DOHH2 (cell line): Measurements from ENCODE around the gene PKD2L1.

Source experiments
- H3F3A ChIP-seq: fragments of 200-600 bp; sonication (generic), shearing (Covaris generic); 2 replicates; pipeline ENCODE4 v1.6.0; 2016; ENCODE audit warnings: antibody characterized with exemption, mild to moderate bottlenecking; ENCODE audit not compliant: control insufficient read depth, insufficient read depth
- H3K27ac ChIP-seq: fragments of 200-600 bp; sonication (generic); 2 replicates; pipeline ENCODE4 v1.5.1; 2014; ENCODE audit warnings: low read depth, mild to moderate bottlenecking, low read length, moderate library complexity
- H3K27me3 ChIP-seq: fragments of 200-600 bp; sonication (generic); 2 replicates; pipeline ENCODE4 v1.6.1; 2014; ENCODE audit warnings: mild to moderate bottlenecking, low read length, mixed read lengths; ENCODE audit not compliant: control insufficient read depth
- H3K36me3 ChIP-seq: fragments of 200-600 bp; sonication (generic); 2 replicates; pipeline ENCODE4 v1.6.1; 2014; ENCODE audit warnings: mild to moderate bottlenecking, low read length, moderate library complexity, mixed read lengths; ENCODE audit not compliant: control insufficient read depth
- H3K4me1 ChIP-seq: fragments of 200-600 bp; sonication (generic); 2 replicates; pipeline ENCODE4 v1.6.1; 2014; ENCODE audit warnings: mild to moderate bottlenecking, low read length, mixed read lengths; ENCODE audit not compliant: control insufficient read depth
- H3K4me2 ChIP-seq: fragments of 200-600 bp; sonication (generic); 2 replicates; pipeline ENCODE4 v1.6.0; 2014; ENCODE audit warnings: mild to moderate bottlenecking, low read length, moderate library complexity
- H3K4me3 ChIP-seq: fragments of 200-600 bp; sonication (generic); 2 replicates; pipeline ENCODE4 v1.5.1; 2014; ENCODE audit warnings: mild to moderate bottlenecking, low read length, mixed read lengths
- H3K79me2 ChIP-seq: fragments of 200-600 bp; sonication (generic); 2 replicates; pipeline ENCODE4 v1.6.1; 2014; ENCODE audit warnings: mild to moderate bottlenecking, low read length, mixed read lengths; ENCODE audit not compliant: control insufficient read depth
- H3K9me2 ChIP-seq: fragments of 200-600 bp; sonication (generic); replicated peaks from 2 replicates; pipeline ENCODE4 v1.6.1; 2014; ENCODE audit warnings: mild to moderate bottlenecking, low read length, mixed read lengths; ENCODE audit not compliant: control insufficient read depth
- H3K9me3 ChIP-seq: fragments of 200-600 bp; sonication (generic); 2 replicates; pipeline ENCODE4 v1.6.1; 2014; ENCODE audit warnings: antibody characterized with exemption, low read length, mixed read lengths; ENCODE audit not compliant: control insufficient read depth, insufficient read depth
- H4K20me1 ChIP-seq: fragments of 200-600 bp; sonication (generic); 2 replicates; pipeline ENCODE4 v1.6.0; 2014; ENCODE audit warnings: low read depth, mild to moderate bottlenecking, antibody characterized with exemption, low read length, moderate library complexity; ENCODE audit not compliant: control insufficient read depth, insufficient read depth
- CTCF ChIP-seq: fragments of 200-600 bp; sonication (generic); IDR thresholded peaks from one replicate; pipeline ENCODE4 v1.5.1; 2014; ENCODE audit warnings: antibody characterized with exemption, mild to moderate bottlenecking, low read depth, low read length; ENCODE audit not compliant: poor library complexity, severe bottlenecking
- EZH2phosphoT487 ChIP-seq: fragments of 200-600 bp; sonication (generic); IDR thresholded peaks from 2 replicates; pipeline ENCODE4 v1.6.1; 2017; ENCODE audit warnings: borderline replicate concordance, mild to moderate bottlenecking, antibody characterized with exemption, low read length, moderate library complexity, mixed read lengths

Gene PKD2L1

GRCh38 chr10:100344241-100344788 is 14.3 kb upstream of the PKD2L1 start:
- Histone ChIP-seq H3F3A (peaks cover 9% of the 10 kb centered on the region), H3K4me3 (no peak overlapping the region), H3K9me3 (no peaks in the 10 kb centered on the region), H3K79me2 (peaks cover 38% of the 10 kb centered on the region), H3K27ac (no peak overlapping the region), H3K27me3 (no peaks in the 10 kb centered on the region), H3K4me2 (no peak overlapping the region), H4K20me1 (peaks cover 12% of the 10 kb centered on the region), H3K36me3 (peaks cover 23% of the 10 kb centered on the region), H3K9me2 (no peaks in the 10 kb centered on the region), H3K4me1 (peaks cover 66% of the 10 kb centered on the region)
- TF ChIP-seq CTCF = no peak
- no peak for TF ChIP-seq EZH2phosphoT487

- no peak overlapping the region for H3K4me2 ChIP-seq
- TF ChIP-seq CTCF (no peak), EZH2phosphoT487 (no peak)
- no peaks in the 10 kb centered on the region for H4K20me1 ChIP-seq
- no peaks in the 10 kb centered on the region for H3K9me2 ChIP-seq
- no peaks in the 10 kb centered on the region for H3K9me3 ChIP-seq
- peaks cover 66% of the 10 kb centered on the region for H3K4me1 ChIP-seq
- no peak overlapping the region for H3K4me3 ChIP-seq
- H3K79me2 ChIP-seq = peaks cover 21% of the 10 kb centered on the region
- H3K27me3 ChIP-seq = no peaks in the 10 kb centered on the region
- H3F3A ChIP-seq = peaks cover 9% of the 10 kb centered on the region
- H3K27ac ChIP-seq = no peak overlapping the region
- H3K36me3 ChIP-seq = peaks cover 6% of the 10 kb centered on the region
Observed at GRCh38 chr10:100342627-100342972, 12.6 kb upstream of the PKD2L1 start.

DNA sequence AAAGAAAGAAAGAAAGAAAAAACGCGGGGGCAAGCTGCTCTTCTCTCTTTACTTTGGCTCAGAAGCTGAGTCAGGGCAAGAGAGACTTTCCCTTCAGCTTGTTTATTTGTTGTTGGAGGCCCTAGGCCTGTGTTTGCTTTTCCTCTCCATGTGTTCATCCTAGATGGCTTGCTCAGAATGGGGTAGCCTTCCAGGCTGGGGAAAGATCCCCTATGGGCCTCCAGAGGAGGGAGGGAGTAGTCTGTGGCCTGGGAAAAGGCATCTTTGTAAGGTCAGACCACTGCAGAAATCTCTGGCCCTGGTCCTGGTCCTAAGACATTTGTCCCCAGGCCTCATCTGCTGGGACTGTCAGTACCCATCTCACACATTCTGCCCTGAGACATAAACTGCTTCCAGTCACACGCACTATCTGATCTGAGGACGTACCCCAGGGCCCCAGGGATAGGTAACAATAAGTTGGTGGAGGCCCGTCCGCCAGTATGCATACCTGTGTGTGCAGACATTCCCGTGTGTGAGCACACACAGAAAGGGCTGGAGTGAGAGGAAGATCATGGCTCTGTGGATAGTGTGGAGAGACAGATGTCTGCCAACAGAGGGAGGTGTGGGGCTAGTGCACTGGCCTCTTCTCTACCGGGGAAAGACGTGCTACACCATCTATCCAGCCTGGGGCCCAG is 12.1 kb upstream of the PKD2L1 start:
- Histone ChIP-seq H3K36me3 (peaks cover under 1% of the 10 kb centered on the region), H3K27me3 (no peaks in the 10 kb centered on the region), H3K9me2 (no peaks in the 10 kb centered on the region), H3K9me3 (no peaks in the 10 kb centered on the region), H3K79me2 (peaks cover 16% of the 10 kb centered on the region), H3K4me3 (no peak overlapping the region), H3K27ac (no peak overlapping the region), H3K4me1 (peaks cover 66% of the 10 kb centered on the region), H3K4me2 (no peak overlapping the region), H3F3A (peaks cover 9% of the 10 kb centered on the region), H4K20me1 (no peaks in the 10 kb centered on the region)
- TF ChIP-seq EZH2phosphoT487 (no peak), CTCF (peak; percentile 55)
